RWPE2 (cell line): ENCODE data around the gene HS6ST1.

ENCODE experiments used
- ATAC-seq: fragments of 200-7000 bp; cut with Tn5 transposase; 3 replicates; pipeline ENCODE4 v1.9.1; 2021; ENCODE audit warnings: low read depth
- DNase-seq: peaks from one replicate; pipeline ENCODE4 v3.0.0-alpha.2; 2020; ENCODE audit warnings: low spot score
- H3K27ac ChIP-seq: fragments of 450-650 bp; 2 replicates; pipeline ENCODE4 v1.5.1; 2017; ENCODE audit warnings: mild to moderate bottlenecking; ENCODE audit not compliant: poor library complexity, severe bottlenecking
- H3K27me3 ChIP-seq: fragments of 250-450 bp; sonication (Bioruptor Pico); 2 replicates; pipeline ENCODE4 v1.5.1; 2021; ENCODE audit warnings: mild to moderate bottlenecking, moderate library complexity; ENCODE audit not compliant: insufficient read depth, poor library complexity, severe bottlenecking
- H3K36me3 ChIP-seq: fragments of 250-450 bp; sonication (Bioruptor Pico); 2 replicates; pipeline ENCODE4 v1.5.1; 2020; ENCODE audit warnings: low read depth, mild to moderate bottlenecking, moderate library complexity
- H3K4me1 ChIP-seq: fragments of 250-450 bp; sonication (Bioruptor Pico); 2 replicates; pipeline ENCODE4 v1.5.1; 2021; ENCODE audit warnings: mild to moderate bottlenecking, moderate library complexity; ENCODE audit not compliant: insufficient read depth, poor library complexity, severe bottlenecking
- H3K4me3 ChIP-seq: fragments of 250-450 bp; sonication (Bioruptor Pico); 2 replicates; pipeline ENCODE4 v1.5.1; 2021; ENCODE audit warnings: mild to moderate bottlenecking, moderate library complexity; ENCODE audit not compliant: severe bottlenecking
- H3K9me3 ChIP-seq: fragments of 250-450 bp; sonication (Bioruptor Pico); 2 replicates; pipeline ENCODE4 v1.5.1; 2021; ENCODE audit warnings: mild to moderate bottlenecking, moderate library complexity; ENCODE audit not compliant: severe bottlenecking
- TF ChIP-seq, protein P1 (sequence below): fragments of 450-650 bp; IDR thresholded peaks from one replicate; pipeline ENCODE4 v1.5.1; 2017; ENCODE audit warnings: mild to moderate bottlenecking, moderate library complexity; ENCODE audit not compliant: poor library complexity, severe bottlenecking

Gene HS6ST1

DNA sequence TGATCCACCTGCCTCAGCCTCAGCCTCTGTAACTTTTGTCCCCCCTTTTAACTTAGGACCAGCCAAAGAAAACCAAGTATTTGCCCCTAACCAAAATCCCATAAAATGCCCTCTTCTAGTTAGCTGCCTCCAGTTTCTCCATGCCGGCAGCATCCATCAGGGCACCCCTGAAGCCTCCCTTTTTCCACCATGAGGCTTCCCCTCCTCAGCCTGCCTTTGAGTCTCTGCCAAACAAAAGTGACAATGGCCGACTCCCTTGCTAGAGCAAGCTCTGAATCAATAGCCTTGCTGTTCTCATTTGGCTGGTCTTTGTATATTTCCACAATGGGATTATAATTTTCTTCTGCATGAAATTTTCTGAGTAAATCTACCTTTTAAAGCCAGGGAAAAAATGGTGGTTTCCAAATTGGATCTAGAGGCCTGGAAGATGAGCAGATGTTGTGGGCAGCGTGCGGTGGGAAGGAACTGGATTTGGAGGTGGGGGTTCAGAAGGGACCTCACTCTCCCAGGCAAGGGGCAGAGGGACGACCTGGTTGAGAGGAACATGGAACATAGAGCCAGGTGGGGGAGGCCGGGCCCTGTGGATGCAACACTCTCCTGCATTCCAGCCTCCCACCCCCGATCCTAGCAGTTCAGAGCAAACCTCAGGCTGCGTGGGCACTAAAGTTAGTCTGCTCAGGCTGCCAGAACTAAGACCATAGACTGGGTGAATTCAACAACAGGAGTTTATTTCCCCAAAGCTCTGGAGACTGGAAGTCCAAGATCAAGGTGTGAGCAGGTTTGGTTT lies 80.6 kb downstream of the HS6ST1 start:
- no peaks in the 10 kb centered on the region for H3K9me3 ChIP-seq
- ATAC-seq: no peak
- no peaks in the 10 kb centered on the region for H3K27me3 ChIP-seq
- no peak overlapping the region for H3K4me3 ChIP-seq
- no peak overlapping the region for H3K27ac ChIP-seq
- no peak for DNase-seq
- peaks cover 6% of the 10 kb centered on the region for H3K4me1 ChIP-seq
- TF ChIP-seq, protein P1, sequence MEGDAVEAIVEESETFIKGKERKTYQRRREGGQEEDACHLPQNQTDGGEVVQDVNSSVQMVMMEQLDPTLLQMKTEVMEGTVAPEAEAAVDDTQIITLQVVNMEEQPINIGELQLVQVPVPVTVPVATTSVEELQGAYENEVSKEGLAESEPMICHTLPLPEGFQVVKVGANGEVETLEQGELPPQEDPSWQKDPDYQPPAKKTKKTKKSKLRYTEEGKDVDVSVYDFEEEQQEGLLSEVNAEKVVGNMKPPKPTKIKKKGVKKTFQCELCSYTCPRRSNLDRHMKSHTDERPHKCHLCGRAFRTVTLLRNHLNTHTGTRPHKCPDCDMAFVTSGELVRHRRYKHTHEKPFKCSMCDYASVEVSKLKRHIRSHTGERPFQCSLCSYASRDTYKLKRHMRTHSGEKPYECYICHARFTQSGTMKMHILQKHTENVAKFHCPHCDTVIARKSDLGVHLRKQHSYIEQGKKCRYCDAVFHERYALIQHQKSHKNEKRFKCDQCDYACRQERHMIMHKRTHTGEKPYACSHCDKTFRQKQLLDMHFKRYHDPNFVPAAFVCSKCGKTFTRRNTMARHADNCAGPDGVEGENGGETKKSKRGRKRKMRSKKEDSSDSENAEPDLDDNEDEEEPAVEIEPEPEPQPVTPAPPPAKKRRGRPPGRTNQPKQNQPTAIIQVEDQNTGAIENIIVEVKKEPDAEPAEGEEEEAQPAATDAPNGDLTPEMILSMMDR: no peak
- H3K36me3 ChIP-seq: no peaks in the 10 kb centered on the region

DNA sequence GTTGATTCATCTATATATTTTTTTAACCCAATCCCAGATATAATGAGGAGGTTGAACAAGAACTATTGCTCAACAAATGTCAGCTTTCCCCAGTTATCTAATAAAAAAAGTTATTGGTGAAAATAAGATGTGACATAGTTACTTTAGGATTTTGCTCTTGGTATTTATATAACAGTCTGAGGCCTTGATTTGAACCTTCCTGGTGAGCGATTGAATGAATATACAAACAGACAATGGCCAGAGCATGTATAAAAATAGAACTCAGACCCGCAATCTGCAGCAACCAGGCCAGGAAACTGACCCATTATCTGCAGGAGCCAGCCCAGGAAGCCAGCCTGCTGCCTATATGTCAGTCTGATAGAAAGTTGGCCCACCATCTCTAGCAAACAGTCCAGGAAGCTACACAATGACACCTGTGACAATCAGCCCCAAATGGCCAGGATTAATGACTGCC lies 81.6 kb downstream of the HS6ST1 start:
- ATAC-seq (no peak), DNase-seq (no peak)
- Histone ChIP-seq H3K27me3 (no peaks in the 10 kb centered on the region), H3K9me3 (no peaks in the 10 kb centered on the region), H3K4me3 (no peak overlapping the region), H3K27ac (no peak overlapping the region), H3K36me3 (no peaks in the 10 kb centered on the region), H3K4me1 (peaks cover 6% of the 10 kb centered on the region)
- TF ChIP-seq, protein P1: no peak

DNA sequence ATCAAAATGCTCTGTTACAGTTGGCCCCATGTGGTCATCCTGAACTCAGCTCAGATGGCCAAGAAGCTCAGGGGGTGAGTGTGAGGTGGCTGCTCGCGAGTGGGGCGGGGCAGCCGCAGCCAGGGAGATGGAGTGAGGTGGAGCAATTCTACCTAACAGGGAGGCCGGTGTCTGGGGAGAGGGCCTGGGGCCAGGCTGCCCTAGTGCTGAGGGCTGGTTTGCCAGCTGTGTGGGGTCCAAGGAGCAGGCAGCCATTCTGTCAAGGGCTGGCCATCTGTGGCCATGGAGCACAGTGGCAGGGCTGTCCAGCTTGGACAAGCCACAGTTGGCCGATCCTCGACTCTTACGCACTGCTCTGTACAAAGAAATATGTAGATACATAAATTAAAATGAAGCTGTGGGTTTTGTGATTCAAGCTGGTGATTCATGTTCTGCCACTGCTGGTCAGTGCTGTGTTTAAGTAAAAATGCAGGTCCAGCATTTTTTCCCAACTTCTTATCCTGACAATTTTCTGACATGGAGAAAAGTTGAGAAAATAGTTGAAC lies 82.1 kb downstream of the HS6ST1 start:
- H3K36me3 ChIP-seq: no peaks in the 10 kb centered on the region
- peaks cover 6% of the 10 kb centered on the region for H3K4me1 ChIP-seq
- no peak overlapping the region for H3K4me3 ChIP-seq
- peak; percentile 69 for ATAC-seq
- H3K27ac ChIP-seq: no peak overlapping the region
- no peaks in the 10 kb centered on the region for H3K9me3 ChIP-seq
- DNase-seq: no peak
- TF ChIP-seq, protein P1: no peak
- H3K27me3 ChIP-seq: no peaks in the 10 kb centered on the region

- DNase-seq (no peak), ATAC-seq (no peak)
- no peaks in the 10 kb centered on the region for H3K9me3 ChIP-seq
- H3K36me3 ChIP-seq: no peaks in the 10 kb centered on the region
- H3K4me3 ChIP-seq: no peak overlapping the region
- H3K27me3 ChIP-seq: no peaks in the 10 kb centered on the region
- H3K4me1 ChIP-seq: peaks cover 6% of the 10 kb centered on the region
- TF ChIP-seq, protein P1: no peak
- H3K27ac ChIP-seq: no peak overlapping the region
Observed at GRCh38 chr2:128235581-128235980, 83.1 kb downstream of the HS6ST1 start.

- H3K9me3 ChIP-seq: no peaks in the 10 kb centered on the region
- peaks cover 6% of the 10 kb centered on the region for H3K4me1 ChIP-seq
- no peaks in the 10 kb centered on the region for H3K27me3 ChIP-seq
- no peak overlapping the region for H3K27ac ChIP-seq
- H3K36me3 ChIP-seq: no peaks in the 10 kb centered on the region
- no peak overlapping the region for H3K4me3 ChIP-seq
- ATAC-seq (no peak), DNase-seq (no peak)
- TF ChIP-seq, protein P1: no peak
Observed at GRCh38 chr2:128234613-128235012, 84.1 kb downstream of the HS6ST1 start.
